Posterior vena cava (tissue), 2 donors: ENCODE measurements around the gene FGFR1OP2. TPM values are rescaled to one million over a fixed set of nuclear protein-coding genes. Genes with fewer than 3 reads are reported as not detected.
"Not testable (repeated sequence)": the region's sequence is repeated elsewhere in the genome, so short reads cannot be mapped to it uniquely, and the experiment has no call there.

Experiments used
- DNase-seq: peaks from one replicate; pipeline ENCODE4 v3.0.0-alpha.2; 2020; ENCODE audit warnings: low spot score
- intact Hi-C, 2 donors: fragments of 100-400 bp; cut with DNase I; formaldehyde crosslinking; loops; one replicate each; pipeline versions ENCODE4 v1.14.1 to v1.14.2; 2022 to 2023
- total RNA-seq, 2 donors: library from RNA; stranded (reverse); fragmentation: NEBNext Ultra II Directional; extraction: Animal tissue kit (Norgen Biotek cat#: 25700); gene quantifications; one replicate each; pipeline ENCODE4 v1.2.1, GENCODE V29; 2021
- donor health status: DM: yes; HTN: yes; CAD: no.
- donor health status: DM: yes; HTN: yes; CAD: no.

Gene FGFR1OP2
- total RNA-seq, 2 donors from 2014 or later = 46.1 to 48.6 TPM

GRCh38 chr12:26939192-26939832, 1.0 kb downstream of the FGFR1OP2 start:
- intact Hi-C loops = loop anchor here in 1 of 2 donors (5.0 kb wide), 1 partner anchor 73 kb away; the partner anchor contains the start of gene TM7SF3
- DNase-seq = no peak

DNA sequence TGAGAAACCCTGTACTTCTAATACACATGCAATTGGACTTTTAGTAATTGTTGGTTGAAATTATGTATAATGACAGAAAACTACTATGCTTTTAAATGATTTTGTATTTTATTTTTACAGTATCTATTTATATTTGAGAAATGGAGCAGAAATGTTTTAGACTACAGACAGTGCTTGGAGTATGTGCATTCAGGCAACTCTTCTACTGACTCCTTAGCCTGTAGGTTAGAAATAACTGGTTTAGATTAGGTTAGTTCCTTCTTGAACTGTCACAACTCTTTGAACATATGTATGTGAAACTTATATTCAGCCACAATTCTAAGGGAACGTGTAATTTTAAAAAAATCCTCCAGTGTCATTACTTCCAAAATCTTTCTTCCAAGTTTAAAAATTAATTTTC, 1.7 kb downstream of the FGFR1OP2 start:
- intact Hi-C loops = loop anchor here (5.0 to 10.0 kb wide), 2 partner anchors 72 to 975 kb away; partner anchors contain the start of gene TM7SF3 (in 1 of the 2)
- no peak for DNase-seq

GRCh38 chr12:26940516-26941214, 2.4 kb downstream of the FGFR1OP2 start:
- DNase-seq = no peak
- intact Hi-C loops = loop anchor here in 1 of 2 donors (10.0 kb wide), 1 partner anchor 976 kb away; no protein-coding TSS in a partner anchor

DNA sequence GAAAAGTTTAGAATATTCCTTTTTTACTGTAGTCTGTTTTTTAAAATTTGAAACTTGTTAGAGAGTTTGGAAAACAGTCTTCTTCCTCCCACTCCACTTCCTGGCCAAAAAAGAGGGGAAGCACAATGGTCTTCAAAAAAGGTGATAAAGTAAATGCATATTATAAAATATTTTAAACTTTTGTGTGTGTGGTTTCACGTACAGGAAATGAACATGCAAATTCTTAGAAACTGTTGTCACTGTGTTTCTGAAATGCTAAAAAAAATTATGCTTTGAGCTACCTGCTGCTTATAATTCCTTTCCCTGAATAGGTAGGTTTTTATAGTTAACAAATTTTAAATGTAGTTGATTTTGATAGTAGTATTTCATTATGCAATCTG, 2.9 kb downstream of the FGFR1OP2 start:
- intact Hi-C loops = loop anchor here in 1 of 2 donors (10.0 kb wide), 1 partner anchor 976 kb away; no protein-coding TSS in a partner anchor

DNA sequence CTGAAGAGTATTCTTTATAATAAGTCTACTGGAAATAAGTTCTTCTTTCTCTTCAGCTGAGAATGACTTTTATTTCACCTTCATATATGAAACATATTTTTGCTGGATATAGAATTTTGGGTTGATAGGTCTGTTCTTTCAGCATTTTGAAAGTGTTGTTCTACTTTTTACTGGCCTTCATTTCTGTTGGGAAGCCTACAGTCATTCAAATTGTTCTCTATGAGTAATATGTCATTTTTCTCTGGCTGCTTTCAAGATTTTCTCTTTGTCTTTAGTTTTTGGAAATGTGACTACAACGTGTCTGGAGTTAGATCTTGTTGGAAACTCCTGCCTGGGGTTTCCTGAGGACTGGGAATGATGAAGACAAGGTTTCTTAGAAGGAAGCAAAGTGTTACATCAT, 10.0 kb downstream of the FGFR1OP2 start:
- intact Hi-C loops = loop anchor here in 1 of 2 donors (10.0 kb wide), 1 partner anchor 984 kb away; no protein-coding TSS in a partner anchor
- DNase-seq = no peak

More for the DNA sequence above, 2.9 kb downstream of the FGFR1OP2 start:
- no peak for DNase-seq

DNA sequence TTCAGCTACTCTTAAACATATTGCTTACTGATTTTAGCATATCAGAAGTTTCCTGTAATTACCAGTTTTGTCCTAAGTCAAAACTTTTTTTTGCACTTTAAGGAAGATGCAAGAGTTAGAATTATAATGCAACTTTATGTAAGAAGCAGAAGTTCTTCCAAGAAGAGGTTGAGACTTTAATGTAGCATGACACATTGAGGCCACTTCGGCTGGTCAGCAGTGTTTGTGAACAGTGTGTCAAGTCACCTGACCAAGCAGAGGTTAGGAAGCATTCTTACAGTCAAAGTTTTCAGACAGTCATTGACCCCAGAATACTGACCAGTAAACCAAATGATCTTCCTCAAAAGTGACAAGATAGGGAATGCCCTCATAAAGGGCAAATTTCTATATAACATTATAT, 15.2 kb downstream of the FGFR1OP2 start:
- no peak for DNase-seq
- intact Hi-C loops = loop anchor here in 1 of 2 donors (10.0 kb wide), 1 partner anchor 701 kb away; no protein-coding TSS in a partner anchor

DNA sequence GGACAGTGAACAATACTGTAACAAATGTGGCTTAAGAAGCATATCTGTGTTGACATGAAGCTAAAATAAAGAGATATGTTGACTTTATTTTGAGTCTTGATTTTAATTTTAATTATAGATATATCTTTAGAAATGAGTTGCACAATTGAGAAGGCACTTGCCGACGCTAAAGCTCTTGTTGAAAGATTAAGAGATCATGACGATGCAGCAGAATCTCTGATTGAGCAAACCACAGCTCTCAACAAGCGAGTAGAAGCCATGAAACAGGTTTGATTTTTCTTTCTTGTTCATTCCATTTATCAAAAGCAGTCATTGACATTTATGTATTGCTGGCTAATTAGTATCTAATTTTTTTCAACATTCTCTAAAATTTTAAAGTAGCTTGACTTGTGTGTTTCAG, 15.8 kb downstream of the FGFR1OP2 start:
- intact Hi-C loops = loop anchor here in 1 of 2 donors (10.0 kb wide), 1 partner anchor 701 kb away; no protein-coding TSS in a partner anchor
- no peak for DNase-seq

DNA sequence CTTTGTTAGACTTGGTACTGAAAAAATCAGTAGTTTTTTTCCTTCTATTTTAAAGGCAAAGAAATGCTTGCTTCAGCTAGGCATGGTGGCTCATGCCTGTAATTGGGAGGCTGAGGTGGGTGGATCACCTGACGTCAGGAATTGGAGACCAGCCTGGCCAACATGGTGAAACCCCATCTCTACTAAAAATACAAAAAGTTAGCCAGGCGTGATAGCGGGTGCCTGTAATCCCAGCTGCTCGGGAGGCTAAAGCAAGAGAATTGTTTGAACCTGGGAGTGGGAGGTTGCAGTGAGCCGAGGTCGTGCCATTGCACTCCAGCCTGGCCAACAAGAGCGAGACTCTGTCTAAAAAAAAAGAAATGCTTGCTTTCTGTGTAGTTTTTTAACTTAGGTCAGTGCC, 23.1 kb downstream of the FGFR1OP2 start:
- intact Hi-C loops, DNase-seq: not testable (repeated sequence)

DNA sequence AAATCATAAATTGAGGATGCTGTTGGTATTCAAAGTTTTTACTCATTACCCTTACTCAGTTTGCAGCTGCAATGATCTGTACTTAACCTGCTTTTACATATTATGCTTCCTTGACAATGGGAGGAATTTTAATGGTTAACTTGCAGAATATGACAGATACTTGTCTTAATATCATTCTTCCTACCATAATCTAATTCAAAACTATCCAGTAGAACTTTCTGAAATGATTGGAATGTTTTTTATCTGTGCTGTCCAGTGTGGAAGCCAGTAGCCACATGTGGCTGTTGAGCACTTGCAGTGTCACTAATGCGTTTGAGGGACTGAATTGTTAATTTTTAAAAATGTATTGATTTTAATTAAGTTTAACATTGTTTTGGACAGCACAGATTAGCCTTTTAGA, 23.5 kb downstream of the FGFR1OP2 start:
- intact Hi-C loops = no loop called here
- DNase-seq = no peak

GRCh38 chr12:26963413-26963812, 25.1 kb downstream of the FGFR1OP2 start:
- intact Hi-C loops = no loop called here
- DNase-seq = no peak

DNA sequence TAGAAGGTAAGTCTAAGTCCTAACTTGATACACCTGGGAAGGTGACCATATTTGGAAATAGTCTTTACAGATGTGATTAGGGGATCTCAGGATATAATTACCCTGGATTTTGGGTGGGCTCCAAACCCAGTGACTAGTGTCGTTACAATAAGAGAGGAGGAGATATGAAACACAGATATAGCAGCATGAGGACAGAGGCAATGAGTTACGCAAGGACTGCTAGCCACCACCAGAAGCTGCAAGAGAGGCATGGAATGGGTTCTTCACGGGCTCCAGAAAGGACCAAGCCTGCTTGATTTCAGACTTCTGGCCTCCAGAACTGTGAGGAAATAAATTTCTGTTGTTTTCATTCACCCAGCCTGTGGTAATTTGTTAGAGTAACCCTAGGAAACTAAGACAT, 28.6 kb downstream of the FGFR1OP2 start:
- DNase-seq = no peak
- intact Hi-C loops = no loop called here

DNA sequence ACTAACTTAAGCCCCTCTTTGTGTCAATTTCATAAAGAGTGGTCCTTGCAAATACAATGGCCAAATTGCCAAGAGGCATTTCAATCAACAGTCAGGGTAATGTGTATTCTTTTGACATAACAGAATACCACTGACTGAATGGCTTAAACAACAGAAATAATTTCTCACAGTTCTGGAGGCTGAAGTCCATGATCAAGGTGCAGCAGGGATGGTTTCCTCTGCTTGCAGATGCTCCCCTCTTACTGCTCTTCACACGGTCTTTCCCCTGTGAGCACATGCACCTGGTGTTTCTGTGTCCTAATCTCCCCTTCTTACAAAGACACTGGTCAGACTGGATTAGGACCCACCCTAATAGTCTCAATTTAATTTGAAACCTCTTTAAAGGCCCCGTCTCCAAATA, 31.9 kb downstream of the FGFR1OP2 start:
- no peak for DNase-seq
- intact Hi-C loops = no loop called here

GRCh38 chr12:26971963-26972362, 33.7 kb downstream of the FGFR1OP2 start:
- intact Hi-C loops = no loop called here
- DNase-seq = no peak

DNA sequence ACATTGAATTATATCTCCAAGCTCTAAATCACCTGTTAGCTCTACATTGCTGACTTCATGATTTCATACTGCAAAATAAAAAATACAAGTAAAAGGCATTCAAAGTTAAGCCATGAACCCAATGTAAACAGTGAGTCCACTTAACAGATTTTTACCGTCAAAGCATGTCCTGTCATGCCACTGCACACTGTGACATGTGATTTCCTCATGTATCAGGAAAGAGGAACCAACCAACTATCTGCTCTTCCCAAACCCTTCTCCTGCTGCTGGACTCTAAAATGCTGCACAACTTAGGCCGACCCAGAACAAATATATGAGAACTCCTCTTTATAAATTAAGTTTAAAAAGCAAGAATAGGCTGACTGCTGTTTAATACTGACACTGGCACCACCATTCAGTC, 38.4 kb downstream of the FGFR1OP2 start:
- DNase-seq = no peak
- intact Hi-C loops = loop anchor here in 1 of 2 donors (5.0 kb wide), 1 partner anchor 74 kb away; no protein-coding TSS in a partner anchor

GRCh38 chr12:26978801-26979200, 40.5 kb downstream of the FGFR1OP2 start:
- intact Hi-C loops = loop anchor here in 1 of 2 donors (5.0 kb wide), 1 partner anchor 76 kb away; no protein-coding TSS in a partner anchor

GRCh38 chr12:26979733-26980132, 41.5 kb downstream of the FGFR1OP2 start:
- no peak for DNase-seq
- intact Hi-C loops = loop anchor here in 1 of 2 donors (5.0 kb wide), 1 partner anchor 77 kb away; no protein-coding TSS in a partner anchor

More at GRCh38 chr12:26978801-26979200, 40.5 kb downstream of the FGFR1OP2 start:
- DNase-seq = no peak

- no peak for DNase-seq
- intact Hi-C loops = no loop called here
Measured at GRCh38 chr12:26982866-26983265, 44.6 kb downstream of the FGFR1OP2 start.

- DNase-seq = no peak
- intact Hi-C loops = no loop called here
Measured at GRCh38 chr12:26987634-26988424, 49.6 kb downstream of the FGFR1OP2 start.

DNA sequence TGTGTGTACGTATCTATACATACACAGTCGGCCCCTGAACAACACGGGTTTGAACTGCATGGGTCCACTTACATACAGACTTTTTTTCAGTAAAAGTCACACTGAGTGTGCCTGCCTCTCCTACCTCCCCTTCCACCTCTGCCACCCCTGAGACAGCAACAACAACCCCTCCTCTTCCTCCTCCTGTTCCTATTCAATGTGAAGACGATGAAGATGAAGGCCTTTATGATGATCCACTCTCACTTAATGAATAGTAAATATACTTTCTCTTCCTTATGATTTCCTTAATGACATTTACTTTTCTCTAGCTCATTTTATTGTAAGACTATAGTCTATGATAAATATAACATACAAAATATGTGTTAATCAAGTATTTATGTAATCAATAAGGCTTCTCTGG, 50.4 kb downstream of the FGFR1OP2 start:
- intact Hi-C loops = no loop called here
- DNase-seq = no peak
